WERI-Rb-1 (cell line): ENCODE results near the gene POC1B.

Experiments
- DNase-seq: peaks from one replicate; pipeline ENCODE4 v3.0.0-alpha.2; 2020
- H3K27ac ChIP-seq: fragments of 250-450 bp; sonication (Bioruptor Pico); 2 replicates; pipeline ENCODE4 v1.5.1; 2020; ENCODE audit warnings: mild to moderate bottlenecking, moderate library complexity
- H3K27me3 ChIP-seq: fragments of 250-450 bp; sonication (Bioruptor Pico); 2 replicates; pipeline ENCODE4 v1.5.1; 2021; ENCODE audit warnings: mild to moderate bottlenecking, low read depth, moderate library complexity; ENCODE audit not compliant: insufficient read depth, severe bottlenecking
- H3K36me3 ChIP-seq: fragments of 250-450 bp; sonication (Bioruptor Pico); 2 replicates; pipeline ENCODE4 v1.5.1; 2020; ENCODE audit warnings: mild to moderate bottlenecking, moderate library complexity
- H3K4me3 ChIP-seq: 2 replicates; pipeline ENCODE4 v1.5.1; 2011; ENCODE audit warnings: low read depth, mild to moderate bottlenecking, control low read depth, low read length
- H3K9me3 ChIP-seq: fragments of 250-450 bp; sonication (Bioruptor Pico); 2 replicates; pipeline ENCODE4 v1.5.1; 2021; ENCODE audit warnings: mild to moderate bottlenecking, moderate library complexity; ENCODE audit not compliant: severe bottlenecking
- TF ChIP-seq, protein P1 (sequence below): IDR thresholded peaks from 2 replicates; pipeline ENCODE4 v1.5.1; 2011; ENCODE audit warnings: low read depth, mild to moderate bottlenecking, control low read depth, inconsistent platforms, low read length

The POC1B gene

DNA sequence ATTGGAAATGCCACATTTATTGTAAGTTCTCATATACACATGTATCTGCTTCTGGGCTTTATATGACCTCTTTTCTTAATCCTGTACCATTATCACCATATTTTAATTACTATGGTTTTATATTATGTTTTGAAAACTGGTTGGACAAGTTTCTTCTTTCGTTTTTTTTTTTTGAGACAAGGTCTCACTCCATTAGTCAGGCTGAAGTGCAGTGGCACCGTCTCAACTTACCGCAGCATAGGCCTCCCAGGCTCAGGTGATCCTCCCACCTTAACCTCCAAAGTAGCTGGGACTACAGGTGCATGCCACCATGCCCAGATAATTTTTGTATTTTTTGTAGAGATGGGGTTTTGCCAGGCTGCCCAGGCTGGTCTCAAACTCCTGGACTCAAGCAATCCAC, 45.9 kb downstream of the POC1B start:
- TF ChIP-seq, protein P1, sequence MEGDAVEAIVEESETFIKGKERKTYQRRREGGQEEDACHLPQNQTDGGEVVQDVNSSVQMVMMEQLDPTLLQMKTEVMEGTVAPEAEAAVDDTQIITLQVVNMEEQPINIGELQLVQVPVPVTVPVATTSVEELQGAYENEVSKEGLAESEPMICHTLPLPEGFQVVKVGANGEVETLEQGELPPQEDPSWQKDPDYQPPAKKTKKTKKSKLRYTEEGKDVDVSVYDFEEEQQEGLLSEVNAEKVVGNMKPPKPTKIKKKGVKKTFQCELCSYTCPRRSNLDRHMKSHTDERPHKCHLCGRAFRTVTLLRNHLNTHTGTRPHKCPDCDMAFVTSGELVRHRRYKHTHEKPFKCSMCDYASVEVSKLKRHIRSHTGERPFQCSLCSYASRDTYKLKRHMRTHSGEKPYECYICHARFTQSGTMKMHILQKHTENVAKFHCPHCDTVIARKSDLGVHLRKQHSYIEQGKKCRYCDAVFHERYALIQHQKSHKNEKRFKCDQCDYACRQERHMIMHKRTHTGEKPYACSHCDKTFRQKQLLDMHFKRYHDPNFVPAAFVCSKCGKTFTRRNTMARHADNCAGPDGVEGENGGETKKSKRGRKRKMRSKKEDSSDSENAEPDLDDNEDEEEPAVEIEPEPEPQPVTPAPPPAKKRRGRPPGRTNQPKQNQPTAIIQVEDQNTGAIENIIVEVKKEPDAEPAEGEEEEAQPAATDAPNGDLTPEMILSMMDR: no peak
- Histone ChIP-seq H3K4me3 (no peak overlapping the region), H3K27ac (no peak overlapping the region), H3K36me3 (no peaks in the 10 kb centered on the region), H3K27me3 (no peaks in the 10 kb centered on the region), H3K9me3 (no peaks in the 10 kb centered on the region)
- no peak for DNase-seq

DNA sequence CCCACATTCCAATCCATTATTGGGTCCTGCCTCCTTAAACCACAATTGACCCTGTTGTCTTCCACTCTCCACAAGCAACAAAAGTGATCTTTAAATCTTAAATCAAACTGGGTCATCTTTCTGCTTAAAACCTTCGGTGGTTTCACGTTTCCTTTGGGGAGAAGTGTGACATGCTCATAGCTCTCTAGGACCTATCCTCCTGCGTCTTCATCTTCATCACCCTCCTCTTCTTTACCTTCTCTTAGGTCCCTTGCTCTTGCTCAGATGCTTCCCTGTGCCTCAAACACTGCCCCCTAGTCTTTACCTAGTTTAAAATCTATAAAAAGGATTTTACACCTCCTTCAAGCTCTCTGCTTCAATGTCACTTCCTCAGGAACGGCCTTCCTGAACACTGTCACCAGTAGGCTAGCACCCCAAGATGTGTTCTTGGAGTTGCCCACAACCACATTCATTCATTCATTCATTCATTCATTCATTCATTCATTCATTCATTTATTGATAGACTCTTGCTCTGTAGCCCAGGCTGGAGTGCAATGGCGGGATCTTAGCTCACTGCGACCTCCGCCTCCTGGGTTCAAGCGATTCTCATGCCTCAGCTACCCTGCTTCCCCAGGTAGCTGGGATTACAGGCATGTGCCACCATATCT, 48.1 kb downstream of the POC1B start:
- Histone ChIP-seq H3K9me3 (no peaks in the 10 kb centered on the region), H3K27ac (no peak overlapping the region), H3K27me3 (no peaks in the 10 kb centered on the region), H3K4me3 (no peak overlapping the region), H3K36me3 (no peaks in the 10 kb centered on the region)
- DNase-seq: no peak
- TF ChIP-seq, protein P1: no peak

DNA sequence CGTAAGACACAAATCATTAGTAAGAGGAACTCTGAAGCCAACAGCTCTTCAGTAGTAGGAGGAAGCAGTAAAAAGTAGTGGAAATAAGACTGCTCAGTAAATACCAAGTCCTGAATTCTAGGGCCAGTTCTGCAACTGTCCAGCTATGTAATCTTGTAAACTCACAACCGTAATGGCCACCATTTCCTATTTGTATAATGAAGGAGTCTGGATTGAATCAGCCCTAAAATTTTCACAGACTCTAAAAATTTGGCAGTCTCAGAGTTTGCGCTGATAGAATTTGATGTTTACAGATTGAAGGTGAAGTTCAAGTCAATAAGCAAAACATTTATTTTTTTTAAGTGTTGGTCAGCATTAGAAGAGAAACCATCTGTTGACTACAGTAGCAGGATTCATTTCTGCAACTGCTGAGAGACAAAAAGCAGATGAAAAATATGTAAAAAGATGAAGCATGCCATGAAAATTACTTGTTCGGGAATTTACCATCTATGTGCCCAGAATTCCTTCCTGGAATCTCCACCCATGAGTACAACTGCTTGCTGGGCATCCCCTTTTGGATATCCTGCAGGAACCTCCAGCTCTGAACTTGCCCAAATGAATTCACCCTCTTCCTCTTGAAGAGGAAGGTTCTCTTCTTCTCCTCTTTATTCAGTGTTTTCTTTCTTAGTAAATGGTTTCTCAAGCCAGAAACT, 48.8 kb downstream of the POC1B start:
- TF ChIP-seq, protein P1: no peak
- Histone ChIP-seq H3K27ac (no peak overlapping the region), H3K4me3 (no peak overlapping the region), H3K9me3 (no peaks in the 10 kb centered on the region), H3K36me3 (no peaks in the 10 kb centered on the region), H3K27me3 (no peaks in the 10 kb centered on the region)
- DNase-seq: no peak

DNA sequence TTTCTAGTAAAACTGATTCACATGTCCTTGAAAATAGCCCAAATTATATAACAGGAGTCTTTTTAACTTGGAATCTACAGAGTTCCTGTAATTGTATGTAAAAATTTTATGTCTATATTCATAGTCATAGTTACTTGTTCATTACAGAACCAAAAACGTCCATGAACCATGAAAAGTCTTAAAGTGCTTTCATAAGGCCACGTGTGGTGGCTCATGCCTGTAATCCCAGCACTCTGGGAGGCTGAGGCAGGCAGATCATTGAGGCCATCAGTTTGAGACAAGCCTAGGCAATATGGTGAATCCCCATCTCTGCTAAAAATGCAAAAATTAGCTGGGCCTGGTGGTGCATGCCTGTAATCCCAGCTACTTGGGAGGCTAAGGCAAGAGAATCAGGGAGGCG, 49.6 kb downstream of the POC1B start:
- H3K9me3 ChIP-seq: no peaks in the 10 kb centered on the region
- no peaks in the 10 kb centered on the region for H3K36me3 ChIP-seq
- no peak overlapping the region for H3K4me3 ChIP-seq
- H3K27ac ChIP-seq: no peak overlapping the region
- TF ChIP-seq, protein P1: no peak
- H3K27me3 ChIP-seq: no peaks in the 10 kb centered on the region
- DNase-seq: no peak

DNA sequence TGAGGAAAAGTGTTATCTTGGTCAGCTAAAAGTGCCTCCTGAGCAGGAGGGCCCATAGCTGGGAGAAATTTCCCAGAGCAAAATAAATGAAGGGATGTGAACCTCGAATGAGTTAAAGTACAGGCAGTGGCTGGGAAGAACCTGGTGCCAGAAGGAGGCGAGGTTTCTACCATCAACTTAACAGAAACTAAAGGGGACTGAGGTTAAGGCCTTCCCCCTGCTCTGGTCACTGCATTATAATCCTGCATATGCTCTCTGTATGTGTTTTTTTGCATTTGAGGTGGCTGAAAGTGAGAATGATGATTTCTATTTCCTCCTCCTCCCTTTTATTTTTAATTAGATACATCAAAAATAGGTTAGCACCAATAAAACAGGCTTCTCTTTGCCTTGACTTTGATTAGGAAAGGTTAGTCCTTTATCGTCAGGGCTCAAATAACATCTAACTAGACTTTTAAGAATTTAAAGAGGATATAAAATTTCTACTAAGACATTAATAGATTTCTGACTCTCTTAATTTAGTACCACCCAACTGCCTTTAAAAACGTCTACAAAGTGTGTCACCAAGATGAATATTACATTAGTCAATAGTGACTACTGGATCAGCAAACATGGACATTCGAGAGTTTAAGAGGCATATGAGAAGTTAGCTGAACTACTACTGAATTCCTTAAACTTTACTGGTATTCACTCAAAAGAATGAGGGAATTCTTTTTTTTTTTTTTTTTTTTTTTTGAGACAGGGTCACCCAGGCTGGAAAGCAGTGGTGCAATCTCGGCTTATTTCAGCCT, 50.5 kb downstream of the POC1B start:
- no peak overlapping the region for H3K4me3 ChIP-seq
- H3K27me3 ChIP-seq: no peaks in the 10 kb centered on the region
- no peaks in the 10 kb centered on the region for H3K36me3 ChIP-seq
- no peaks in the 10 kb centered on the region for H3K9me3 ChIP-seq
- DNase-seq: no peak
- no peak overlapping the region for H3K27ac ChIP-seq
- TF ChIP-seq, protein P1: no peak
